IMR-90 (cell line): ENCODE measurements around the gene RYR1. TPM values are rescaled to one million over a fixed set of nuclear protein-coding genes. Genes with fewer than 3 reads are reported as not detected.

Experiments
- ATAC-seq: fragments of 200-7000 bp; cut with Tn5 transposase; 2 replicates; pipeline ENCODE4 v1.9.1; 2020; ENCODE audit warnings: low read depth, mild to moderate bottlenecking, moderate library complexity
- BruUV-seq: library from RNA; stranded (reverse); fragments of 400-500 nt; replicated peaks from 2 replicates; lab custom pipeline; 2021; lab: Mats Ljungman, UMichigan
- CTCF ChIA-PET: fragments of 300-600 bp; formaldehyde crosslinking; extraction: SDS; loops from one replicate; lab custom pipeline; 2021; ENCODE audit warnings: antibody characterized with exemption; lab: Yijun Ruan, JAX
- POLR2A ChIA-PET: fragments of 300-600 bp; sonication (Branson Sonifier 250); formaldehyde crosslinking; loops from one replicate; lab custom pipeline; 2022; ENCODE audit warnings: antibody characterized with exemption; ENCODE audit not compliant: unreplicated experiment; lab: Charles Lee
- DNase-seq: peaks from one replicate; pipeline ENCODE4 v3.0.0; 2013
- H2AFZ ChIP-seq: replicated peaks from 2 replicates; pipeline ENCODE3; 2013; ENCODE audit warnings: low read length, mild to moderate bottlenecking; ENCODE audit not compliant: poor library complexity
- H2AK5ac ChIP-seq: 2 replicates; pipeline ENCODE4 v1.6.1; 2013; ENCODE audit warnings: low read depth, low read length, inconsistent platforms
- H2AK9ac ChIP-seq: replicated peaks from 2 replicates; pipeline ENCODE3; 2013; ENCODE audit warnings: mild to moderate bottlenecking, low read depth, low read length, moderate library complexity; ENCODE audit not compliant: poor library complexity
- H2BK120ac ChIP-seq: 2 replicates; pipeline ENCODE4 v1.6.1; 2013; ENCODE audit warnings: low read depth, low read length, inconsistent platforms
- H2BK15ac ChIP-seq: 3 replicates; pipeline ENCODE4 v1.6.1; 2013; ENCODE audit warnings: low read depth, low read length, inconsistent platforms
- H2BK20ac ChIP-seq: 2 replicates; pipeline ENCODE4 v1.6.1; 2013; ENCODE audit warnings: low read depth, mild to moderate bottlenecking, inconsistent platforms, low read length, moderate library complexity
- H2BK5ac ChIP-seq: 2 replicates; pipeline ENCODE4 v1.6.1; 2013; ENCODE audit warnings: mild to moderate bottlenecking, low read depth, low read length, inconsistent platforms; ENCODE audit not compliant: poor library complexity, severe bottlenecking
- H3K14ac ChIP-seq: replicated peaks from 2 replicates; pipeline ENCODE4 v1.6.1; 2013; ENCODE audit warnings: low read depth, low read length, inconsistent platforms
- H3K18ac ChIP-seq: 2 replicates; pipeline ENCODE4 v1.6.1; 2013; ENCODE audit warnings: low read depth, low read length, control low read depth
- H3K23ac ChIP-seq: 2 replicates; pipeline ENCODE4 v1.6.1; 2013; ENCODE audit warnings: low read depth, low read length, inconsistent platforms
- H3K27ac ChIP-seq: 2 replicates; pipeline ENCODE4 v1.5.1; 2013; ENCODE audit warnings: mild to moderate bottlenecking, control low read depth, low read length; ENCODE audit not compliant: insufficient read depth
- H3K27me3 ChIP-seq: 2 replicates; pipeline ENCODE4 v1.6.1; 2013; ENCODE audit warnings: low read length; ENCODE audit not compliant: control insufficient read depth, insufficient read depth
- H3K36me3 ChIP-seq: 2 replicates; pipeline ENCODE4 v1.6.1; 2013; ENCODE audit warnings: low read length, mixed read lengths; ENCODE audit not compliant: control insufficient read depth, insufficient read depth
- H3K4ac ChIP-seq: 2 replicates; pipeline ENCODE4 v1.6.1; 2013; ENCODE audit warnings: low read depth, low read length, inconsistent platforms
- H3K4me1 ChIP-seq: 2 replicates; pipeline ENCODE4 v1.6.1; 2013; ENCODE audit warnings: low read length, mixed read lengths; ENCODE audit not compliant: control insufficient read depth, insufficient read depth
- H3K4me2 ChIP-seq: 2 replicates; pipeline ENCODE4 v1.6.1; 2013; ENCODE audit warnings: low read depth, mild to moderate bottlenecking, control low read depth, low read length, moderate library complexity
- H3K4me3 ChIP-seq: 2 replicates; pipeline ENCODE4 v1.5.1; 2013; ENCODE audit warnings: low read depth, mild to moderate bottlenecking, control low read depth, low read length, moderate library complexity; ENCODE audit not compliant: insufficient read depth
- H3K56ac ChIP-seq: 2 replicates; pipeline ENCODE4 v1.6.1; 2013; ENCODE audit warnings: low read length, inconsistent platforms; ENCODE audit not compliant: insufficient read depth; ENCODE audit errors: extremely low read depth
- H3K79me1 ChIP-seq, 2 experiments: 2 replicates each; pipeline ENCODE4 v1.6.1; 2013; ENCODE audit warnings: low read length in 2 of 2, inconsistent platforms in 1 of 2, low read depth in 1 of 2
- H3K9ac ChIP-seq: 2 replicates; pipeline ENCODE4 v1.6.1; 2013; ENCODE audit warnings: low read depth, low read length, control low read depth
- H3K9me1 ChIP-seq: 2 replicates; pipeline ENCODE4 v1.6.1; 2013; ENCODE audit warnings: low read length, inconsistent platforms; ENCODE audit not compliant: insufficient read depth
- H3K9me3 ChIP-seq: 2 replicates; pipeline ENCODE4 v1.6.1; 2013; ENCODE audit warnings: low read length; ENCODE audit not compliant: control insufficient read depth, insufficient read depth
- H4K20me1 ChIP-seq: 2 replicates; pipeline ENCODE4 v1.6.1; 2013; ENCODE audit warnings: low read length, inconsistent platforms; ENCODE audit not compliant: insufficient read depth
- H4K5ac ChIP-seq: 2 replicates; pipeline ENCODE4 v1.6.1; 2013; ENCODE audit warnings: mild to moderate bottlenecking, low read depth, low read length, control low read depth
- H4K8ac ChIP-seq, 2 experiments: 2 replicates each; pipeline ENCODE4 v1.6.1; 2013; ENCODE audit warnings: low read depth in 2 of 2, low read length in 2 of 2, control low read depth in 1 of 2, inconsistent platforms in 1 of 2
- H4K91ac ChIP-seq: 2 replicates; pipeline ENCODE4 v1.6.1; 2013; ENCODE audit warnings: low read depth, low read length, inconsistent platforms; ENCODE audit not compliant: insufficient read depth
- BHLHE40 ChIP-seq: fragments of 150-350 bp; IDR thresholded peaks from 2 replicates; pipeline ENCODE4 v1.6.1; 2016; ENCODE audit warnings: mild to moderate bottlenecking, low read depth, low read length
- CEBPB ChIP-seq: IDR thresholded peaks from 2 replicates; pipeline ENCODE4 v1.6.1; 2012; ENCODE audit warnings: low read depth, low read length, improper control_type of control experiment
- CHD1 ChIP-seq: IDR thresholded peaks from 2 replicates; pipeline ENCODE4 v1.6.1; 2012; ENCODE audit warnings: low read depth, low read length, improper control_type of control experiment
- FOS ChIP-seq: fragments of 150-350 bp; IDR thresholded peaks from 2 replicates; pipeline ENCODE4 v1.6.1; 2016; ENCODE audit warnings: low read depth, low read length
- MAFK ChIP-seq: IDR thresholded peaks from 2 replicates; pipeline ENCODE4 v1.6.1; 2012; ENCODE audit warnings: low read depth, low read length, improper control_type of control experiment
- MAZ ChIP-seq: IDR thresholded peaks from 2 replicates; pipeline ENCODE4 v1.6.1; 2012; ENCODE audit warnings: low read depth, mild to moderate bottlenecking, low read length, improper control_type of control experiment, moderate library complexity, borderline replicate concordance
- MXI1 ChIP-seq: IDR thresholded peaks from 2 replicates; pipeline ENCODE4 v1.6.1; 2012; ENCODE audit warnings: low read depth, mild to moderate bottlenecking, low read length, moderate library complexity, borderline replicate concordance
- NFE2L2 ChIP-seq: fragments of 150-350 bp; IDR thresholded peaks from 2 replicates; pipeline ENCODE4 v1.6.1; 2016; ENCODE audit warnings: low read depth, mild to moderate bottlenecking, low read length
- POLR2A ChIP-seq: IDR thresholded peaks from 2 replicates; pipeline ENCODE4 v1.6.1; 2012; ENCODE audit warnings: mild to moderate bottlenecking, low read depth, low read length
- RAD21 ChIP-seq: IDR thresholded peaks from 2 replicates; pipeline ENCODE4 v1.6.1; 2012; ENCODE audit warnings: low read length, improper control_type of control experiment
- RCOR1 ChIP-seq: IDR thresholded peaks from 2 replicates; pipeline ENCODE4 v1.6.1; 2012; ENCODE audit warnings: mild to moderate bottlenecking, low read length, improper control_type of control experiment; ENCODE audit not compliant: insufficient replicate concordance
- RFX5 ChIP-seq: IDR thresholded peaks from 2 replicates; pipeline ENCODE4 v1.8.0; 2012; ENCODE audit warnings: low read depth, mild to moderate bottlenecking, low read length, moderate library complexity
- SMC3 ChIP-seq: fragments of 150-350 bp; IDR thresholded peaks from 2 replicates; pipeline ENCODE4 v1.6.1; 2016; ENCODE audit warnings: low read depth, mild to moderate bottlenecking, antibody characterized with exemption, low read length, moderate library complexity
- WGBS, 2 experiments: methylation state at CpG; one replicate each; pipeline versions ENCODE4 v1.1.5 to v1.1.7; 2013; ENCODE audit warnings: missing lambda C conversion rate in 2 of 2; ENCODE audit not compliant: insufficient read length in 1 of 2; ENCODE audit errors: extremely low coverage in 2 of 2; 5-methylcytosine and 5-hydroxymethylcytosine counted together
- dilution Hi-C: fragments of 300-500 bp; cut with HindIII; formaldehyde crosslinking; loops from one replicate; pipeline ENCODE4 v1.14.3; 2018; ENCODE audit warnings: low sequenced_read_pairs; ENCODE audit not compliant: unreplicated experiment
- in situ Hi-C: fragments of 300-500 bp; cut with MboI; formaldehyde crosslinking; loops from 3 replicates; pipeline ENCODE4 v1.14.3; 2019; ENCODE audit warnings: low sequenced_read_pairs, inconsistent platforms, mixed read lengths
- intact Hi-C: fragments of 100-400 bp; cut with micrococcal nuclease; formaldehyde crosslinking; loops from 2 replicates; pipeline ENCODE4 v1.10.0; 2022
- polyA plus RNA-seq, 3 experiments: library from polyadenylated mRNA; depleted of rRNA; stranded (reverse); fragments of >200 nt; gene quantifications; 2 replicates each; pipeline ENCODE4 v1.2.3, GENCODE V29; 2012; ENCODE audit warnings: low replicate concordance in 1 of 3
- total RNA-seq: library from RNA; depleted of rRNA; stranded (reverse); fragments of >200 nt; gene quantifications from 2 replicates; pipeline ENCODE4 v1.2.3, GENCODE V29; 2012
- TF ChIP-seq, protein P1 (sequence below): conservative IDR thresholded peaks from 2 replicates; pipeline ENCODE4 v1.5.1; 2012; ENCODE audit warnings: mild to moderate bottlenecking, low read depth, low read length, improper control_type of control experiment
- TF ChIP-seq, protein P2 (sequence below): fragments of 150-350 bp; IDR thresholded peaks from 2 replicates; pipeline ENCODE4 v1.6.1; 2017; ENCODE audit warnings: mild to moderate bottlenecking, antibody characterized with exemption, low read length, low read depth
- TF ChIP-seq, protein P3 (sequence below): fragments of 150-350 bp; IDR thresholded peaks from 2 replicates; pipeline ENCODE4 v1.6.1; 2016; ENCODE audit warnings: low read depth, mild to moderate bottlenecking, low read length, moderate library complexity, borderline replicate concordance

The RYR1 gene
- total and polyA plus RNA-seq, 2 of the 4 experiments (the other 2 are of a cell fraction): not detected

DNA sequence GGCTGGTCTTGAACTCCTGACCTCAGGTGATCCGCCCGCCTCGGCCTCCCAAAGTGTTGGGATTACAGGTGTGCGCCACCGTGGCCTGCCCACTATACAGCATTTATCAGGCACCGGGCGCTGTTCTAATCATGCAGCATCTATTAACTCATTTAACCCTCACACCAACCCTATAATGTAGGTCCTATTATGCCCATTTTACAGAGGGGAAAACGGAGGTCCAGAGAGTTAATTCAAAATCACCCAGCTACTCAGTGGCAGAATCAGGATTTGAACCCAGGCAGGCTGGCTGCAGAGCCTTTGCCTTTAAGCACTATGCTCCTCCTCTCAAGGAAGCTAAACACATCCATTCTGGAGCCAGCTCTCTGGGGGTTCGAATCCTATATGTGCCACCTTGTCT lies 130.0 kb downstream of the RYR1 start:
- dilution Hi-C loops: no loop called here
- H3K9me1 ChIP-seq: no peaks in the 10 kb centered on the region
- ChIA-PET CTCF (no interaction called here), POLR2A (no interaction called here)
- WGBS, 2 experiments: 100% methylated on average over 2 of the region's 9 CpGs; no CpG with 5 or more reads in 1 of the 2 experiments
- H4K5ac ChIP-seq: no peak overlapping the region
- H2BK20ac ChIP-seq: no peak overlapping the region
- no peak overlapping the region for H3K18ac ChIP-seq
- H3K23ac ChIP-seq: no peak overlapping the region
- peaks cover 30% of the 10 kb centered on the region for H3K27me3 ChIP-seq
- H3K9me3 ChIP-seq: no peaks in the 10 kb centered on the region
- H3K4ac ChIP-seq: no peak overlapping the region
- H3K4me1 ChIP-seq: no peaks in the 10 kb centered on the region
- intact Hi-C loops: no loop called here
- H4K8ac ChIP-seq: no peak overlapping the region
- TF ChIP-seq MAFK (no peak), POLR2A (no peak), CHD1 (no peak), BHLHE40 (no peak), RFX5 (no peak), MXI1 (no peak), FOS (no peak), MAZ (no peak), RCOR1 (no peak), RAD21 (no peak), NFE2L2 (no peak), CEBPB (no peak), SMC3 (no peak)
- TF ChIP-seq, protein P1, sequence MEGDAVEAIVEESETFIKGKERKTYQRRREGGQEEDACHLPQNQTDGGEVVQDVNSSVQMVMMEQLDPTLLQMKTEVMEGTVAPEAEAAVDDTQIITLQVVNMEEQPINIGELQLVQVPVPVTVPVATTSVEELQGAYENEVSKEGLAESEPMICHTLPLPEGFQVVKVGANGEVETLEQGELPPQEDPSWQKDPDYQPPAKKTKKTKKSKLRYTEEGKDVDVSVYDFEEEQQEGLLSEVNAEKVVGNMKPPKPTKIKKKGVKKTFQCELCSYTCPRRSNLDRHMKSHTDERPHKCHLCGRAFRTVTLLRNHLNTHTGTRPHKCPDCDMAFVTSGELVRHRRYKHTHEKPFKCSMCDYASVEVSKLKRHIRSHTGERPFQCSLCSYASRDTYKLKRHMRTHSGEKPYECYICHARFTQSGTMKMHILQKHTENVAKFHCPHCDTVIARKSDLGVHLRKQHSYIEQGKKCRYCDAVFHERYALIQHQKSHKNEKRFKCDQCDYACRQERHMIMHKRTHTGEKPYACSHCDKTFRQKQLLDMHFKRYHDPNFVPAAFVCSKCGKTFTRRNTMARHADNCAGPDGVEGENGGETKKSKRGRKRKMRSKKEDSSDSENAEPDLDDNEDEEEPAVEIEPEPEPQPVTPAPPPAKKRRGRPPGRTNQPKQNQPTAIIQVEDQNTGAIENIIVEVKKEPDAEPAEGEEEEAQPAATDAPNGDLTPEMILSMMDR: no peak
- TF ChIP-seq, protein P2, sequence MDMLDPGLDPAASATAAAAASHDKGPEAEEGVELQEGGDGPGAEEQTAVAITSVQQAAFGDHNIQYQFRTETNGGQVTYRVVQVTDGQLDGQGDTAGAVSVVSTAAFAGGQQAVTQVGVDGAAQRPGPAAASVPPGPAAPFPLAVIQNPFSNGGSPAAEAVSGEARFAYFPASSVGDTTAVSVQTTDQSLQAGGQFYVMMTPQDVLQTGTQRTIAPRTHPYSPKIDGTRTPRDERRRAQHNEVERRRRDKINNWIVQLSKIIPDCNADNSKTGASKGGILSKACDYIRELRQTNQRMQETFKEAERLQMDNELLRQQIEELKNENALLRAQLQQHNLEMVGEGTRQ: no peak
- TF ChIP-seq, protein P3, sequence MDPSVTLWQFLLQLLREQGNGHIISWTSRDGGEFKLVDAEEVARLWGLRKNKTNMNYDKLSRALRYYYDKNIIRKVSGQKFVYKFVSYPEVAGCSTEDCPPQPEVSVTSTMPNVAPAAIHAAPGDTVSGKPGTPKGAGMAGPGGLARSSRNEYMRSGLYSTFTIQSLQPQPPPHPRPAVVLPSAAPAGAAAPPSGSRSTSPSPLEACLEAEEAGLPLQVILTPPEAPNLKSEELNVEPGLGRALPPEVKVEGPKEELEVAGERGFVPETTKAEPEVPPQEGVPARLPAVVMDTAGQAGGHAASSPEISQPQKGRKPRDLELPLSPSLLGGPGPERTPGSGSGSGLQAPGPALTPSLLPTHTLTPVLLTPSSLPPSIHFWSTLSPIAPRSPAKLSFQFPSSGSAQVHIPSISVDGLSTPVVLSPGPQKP: no peak
- H2BK15ac ChIP-seq: no peak overlapping the region
- H2BK120ac ChIP-seq: no peak overlapping the region
- H2BK5ac ChIP-seq: no peak overlapping the region
- no TSS peak for BruUV-seq
- no peaks in the 10 kb centered on the region for H3K79me1 ChIP-seq
- no peak overlapping the region for H2AFZ ChIP-seq
- no peak overlapping the region for H3K14ac ChIP-seq
- ATAC-seq (no peak), DNase-seq (no peak)
- no peak overlapping the region for H3K9ac ChIP-seq
- H3K4me3 ChIP-seq: no peak overlapping the region
- H4K91ac ChIP-seq: no peak overlapping the region
- H3K4me2 ChIP-seq: no peak overlapping the region
- H2AK9ac ChIP-seq: no peak overlapping the region
- no peak overlapping the region for H2AK5ac ChIP-seq
- H3K56ac ChIP-seq: no peak overlapping the region
- H3K36me3 ChIP-seq: no peaks in the 10 kb centered on the region
- in situ Hi-C loops: no loop called here
- no peaks in the 10 kb centered on the region for H4K20me1 ChIP-seq
- no peak overlapping the region for H3K27ac ChIP-seq
